ENCODE data around the gene TENM3.

TENM3 gene

GRCh38 chr4:182272151-182272550 is 28.9 kb downstream of the TENM3 start:
- Histone ChIP-seq H3K9me3 (ENCODE audit: insufficient read depth, low read depth, low read length) (peaks cover 9% of the 10 kb centered on the region), H3K4me1 (ENCODE audit: insufficient read depth, low read length) (peaks cover 34% of the 10 kb centered on the region), H3K9ac (ENCODE audit: low read depth, low read length) (no peak overlapping the region), H3K27ac (ENCODE audit: low read depth, low read length) (no peak overlapping the region), H3K36me3 (ENCODE audit: insufficient read depth, low read length) (no peaks in the 10 kb centered on the region), H3K4me3 (ENCODE audit: low read length) (no peak overlapping the region), H3K27me3 (ENCODE audit: insufficient read depth, low read length) (no peaks in the 10 kb centered on the region)
- WGBS, result 95% methylated on average over 7 of the region's 7 CpGs

DNA sequence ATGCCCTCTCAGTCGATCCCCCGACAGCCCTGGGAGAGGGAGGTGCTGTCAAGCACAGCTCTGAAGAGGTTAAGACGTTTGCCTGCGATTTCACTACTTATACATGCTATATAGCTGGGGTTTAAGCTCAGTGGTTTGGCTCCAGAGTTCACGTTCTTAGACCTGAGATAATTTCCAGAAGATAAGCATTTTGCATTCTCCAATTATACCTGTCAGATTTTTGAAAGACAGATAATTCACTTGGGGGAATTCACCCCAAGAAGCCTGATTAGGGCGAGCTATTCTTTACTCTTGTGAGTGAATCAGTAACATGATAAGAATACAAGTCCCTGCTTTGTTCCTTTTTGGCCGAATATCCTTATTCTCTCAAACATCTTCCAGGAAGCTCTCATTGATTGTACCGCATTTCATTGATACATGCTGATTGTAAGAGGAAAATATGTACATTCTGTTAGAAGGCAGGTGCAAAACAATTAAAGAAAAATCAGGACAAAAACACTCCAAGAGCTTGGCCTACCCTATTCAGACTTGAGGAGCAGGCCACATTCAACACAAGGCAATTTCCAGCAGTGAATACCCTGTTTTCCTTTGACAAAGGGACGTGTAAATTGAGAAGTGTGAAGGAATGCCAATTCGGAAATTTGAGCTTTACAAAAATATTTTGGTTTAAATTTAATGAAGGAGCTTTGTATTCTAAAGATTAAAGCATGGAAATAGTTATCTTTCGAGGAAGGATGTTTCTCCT is 30.2 kb downstream of the TENM3 start:
- 75% methylated on average over 7 of the region's 11 CpGs for WGBS
- Histone ChIP-seq H3K4me1 (ENCODE audit: insufficient read depth, low read length) (peaks cover 34% of the 10 kb centered on the region), H3K36me3 (ENCODE audit: insufficient read depth, low read length) (no peaks in the 10 kb centered on the region), H3K4me3 (ENCODE audit: low read length) (no peak overlapping the region), H3K9me3 (ENCODE audit: insufficient read depth, low read depth, low read length) (peaks cover 5% of the 10 kb centered on the region; the same call in 1 of the 2 replicates), H3K27me3 (ENCODE audit: insufficient read depth, low read length) (no peaks in the 10 kb centered on the region), H3K9ac (ENCODE audit: low read depth, low read length) (no peak overlapping the region), H3K27ac (ENCODE audit: low read depth, low read length) (peak overlapping the region; percentile 69)

GRCh38 chr4:182276210-182277109 is 33.3 kb downstream of the TENM3 start:
- H3K4me3 ChIP-seq (ENCODE audit: low read length), result no peak overlapping the region
- no peaks in the 10 kb centered on the region for H3K36me3 ChIP-seq (ENCODE audit: insufficient read depth, low read length)
- H3K4me1 ChIP-seq (ENCODE audit: insufficient read depth, low read length), result peaks cover 20% of the 10 kb centered on the region
- 90% methylated on average over 10 of the region's 11 CpGs for WGBS
- H3K9me3 ChIP-seq (ENCODE audit: insufficient read depth, low read depth, low read length), result no peaks in the 10 kb centered on the region
- H3K27ac ChIP-seq (ENCODE audit: low read depth, low read length), result no peak overlapping the region
- no peaks in the 10 kb centered on the region for H3K27me3 ChIP-seq (ENCODE audit: insufficient read depth, low read length)
- no peak overlapping the region for H3K9ac ChIP-seq (ENCODE audit: low read depth, low read length)

DNA sequence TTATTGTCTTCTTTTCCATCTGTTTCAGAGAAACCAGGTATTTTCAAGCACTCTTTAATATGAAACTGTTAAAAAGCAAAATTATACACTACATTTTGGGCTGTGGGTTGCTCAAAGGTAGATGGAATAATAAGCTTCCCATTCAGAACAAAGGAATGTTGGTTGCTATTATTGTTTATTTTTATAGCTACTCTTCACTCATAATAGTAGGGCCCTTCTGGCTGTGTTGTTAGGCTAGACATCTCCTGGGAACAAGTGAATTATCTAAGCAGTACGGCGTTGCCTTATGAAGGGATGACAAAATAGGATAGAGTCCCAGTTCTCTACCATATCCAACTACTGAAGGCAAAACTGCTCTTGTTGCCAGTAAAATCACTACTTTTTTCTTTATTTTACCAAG is 34.2 kb downstream of the TENM3 start:
- H3K36me3 ChIP-seq (ENCODE audit: insufficient read depth, low read length), result no peaks in the 10 kb centered on the region
- H3K4me3 ChIP-seq (ENCODE audit: low read length), result no peak overlapping the region
- WGBS, result 94% methylated on average over 2 of the region's 2 CpGs
- peaks cover 18% of the 10 kb centered on the region for H3K4me1 ChIP-seq (ENCODE audit: insufficient read depth, low read length)
- H3K9me3 ChIP-seq (ENCODE audit: insufficient read depth, low read depth, low read length), result no peaks in the 10 kb centered on the region
- H3K27ac ChIP-seq (ENCODE audit: low read depth, low read length), result no peak overlapping the region
- no peak overlapping the region for H3K9ac ChIP-seq (ENCODE audit: low read depth, low read length)
- no peaks in the 10 kb centered on the region for H3K27me3 ChIP-seq (ENCODE audit: insufficient read depth, low read length)

GRCh38 chr4:182278729-182279128 is 35.5 kb downstream of the TENM3 start:
- no peak overlapping the region for H3K27ac ChIP-seq (ENCODE audit: low read depth, low read length)
- 92% methylated on average over 11 of the region's 11 CpGs for WGBS
- H3K9ac ChIP-seq (ENCODE audit: low read depth, low read length), result no peak overlapping the region
- no peaks in the 10 kb centered on the region for H3K9me3 ChIP-seq (ENCODE audit: insufficient read depth, low read depth, low read length)
- H3K36me3 ChIP-seq (ENCODE audit: insufficient read depth, low read length), result no peaks in the 10 kb centered on the region
- no peaks in the 10 kb centered on the region for H3K27me3 ChIP-seq (ENCODE audit: insufficient read depth, low read length)
- peaks cover 7% of the 10 kb centered on the region for H3K4me1 ChIP-seq (ENCODE audit: insufficient read depth, low read length)
- H3K4me3 ChIP-seq (ENCODE audit: low read length), result no peak overlapping the region

GRCh38 chr4:182280436-182281111 is 37.4 kb downstream of the TENM3 start:
- H3K27me3 ChIP-seq (ENCODE audit: insufficient read depth, low read length), result no peaks in the 10 kb centered on the region
- H3K27ac ChIP-seq (ENCODE audit: low read depth, low read length), result no peak overlapping the region
- no peak overlapping the region for H3K4me3 ChIP-seq (ENCODE audit: low read length)
- no peaks in the 10 kb centered on the region for H3K9me3 ChIP-seq (ENCODE audit: insufficient read depth, low read depth, low read length)
- H3K36me3 ChIP-seq (ENCODE audit: insufficient read depth, low read length), result no peaks in the 10 kb centered on the region
- H3K9ac ChIP-seq (ENCODE audit: low read depth, low read length), result no peak overlapping the region
- no peaks in the 10 kb centered on the region; the same call in 1 of the 2 replicates for H3K4me1 ChIP-seq (ENCODE audit: insufficient read depth, low read length)
- WGBS, result 92% methylated on average over 7 of the region's 7 CpGs

DNA sequence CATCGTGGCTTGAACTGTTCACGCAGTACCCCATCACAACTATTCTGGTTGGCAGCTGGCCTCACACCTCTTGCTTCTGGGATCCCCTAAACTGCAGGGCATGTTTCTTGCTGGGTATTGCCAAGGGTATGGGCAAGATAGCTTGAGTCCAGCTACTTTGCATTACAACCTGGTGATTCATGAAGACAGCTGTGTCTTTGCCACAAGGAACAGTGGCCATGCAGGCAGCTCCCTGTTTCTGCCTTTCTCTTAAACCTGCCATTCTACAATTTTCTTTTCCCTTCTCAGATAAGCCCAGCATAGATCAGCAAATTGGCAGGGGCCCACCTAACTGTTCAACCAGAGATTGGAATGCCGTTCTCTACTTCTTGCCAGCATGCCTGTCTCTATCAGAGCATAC is 42.8 kb downstream of the TENM3 start:
- no peaks in the 10 kb centered on the region for H3K36me3 ChIP-seq (ENCODE audit: insufficient read depth, low read length)
- WGBS, result 96% methylated on average over 3 of the region's 3 CpGs
- no peak overlapping the region for H3K4me3 ChIP-seq (ENCODE audit: low read length)
- no peaks in the 10 kb centered on the region for H3K27me3 ChIP-seq (ENCODE audit: insufficient read depth, low read length)
- H3K27ac ChIP-seq (ENCODE audit: low read depth, low read length), result no peak overlapping the region
- H3K9me3 ChIP-seq (ENCODE audit: insufficient read depth, low read depth, low read length), result no peaks in the 10 kb centered on the region
- H3K9ac ChIP-seq (ENCODE audit: low read depth, low read length), result no peak overlapping the region
- H3K4me1 ChIP-seq (ENCODE audit: insufficient read depth, low read length), result no peaks in the 10 kb centered on the region

DNA sequence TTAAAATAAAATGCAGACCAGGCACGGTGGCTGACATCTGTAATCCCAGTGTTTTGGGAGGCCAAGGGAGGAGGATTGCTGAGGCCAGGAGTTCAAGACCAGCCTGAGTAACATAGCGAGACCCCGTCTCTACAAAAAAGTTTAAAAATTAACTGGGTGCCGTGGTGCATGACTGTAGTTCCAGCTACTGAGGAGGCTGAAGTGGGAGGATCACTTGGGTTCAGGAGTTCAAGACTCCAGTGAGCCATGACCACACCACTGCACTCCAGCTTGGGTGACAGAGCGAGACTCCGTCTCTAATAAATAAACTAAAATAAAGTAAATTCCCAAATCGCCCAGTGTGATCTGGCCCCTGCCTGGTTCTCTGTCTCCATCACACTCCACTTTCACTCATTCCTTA is 43.7 kb downstream of the TENM3 start:
- Histone ChIP-seq H3K36me3 (ENCODE audit: insufficient read depth, low read length) (no peaks in the 10 kb centered on the region), H3K4me1 (ENCODE audit: insufficient read depth, low read length) (no peaks in the 10 kb centered on the region), H3K27me3 (ENCODE audit: insufficient read depth, low read length) (no peaks in the 10 kb centered on the region), H3K9ac (ENCODE audit: low read depth, low read length) (no peak overlapping the region), H3K4me3 (ENCODE audit: low read length) (no peak overlapping the region), H3K9me3 (ENCODE audit: insufficient read depth, low read depth, low read length) (no peaks in the 10 kb centered on the region), H3K27ac (ENCODE audit: low read depth, low read length) (no peak overlapping the region)
- 97% methylated on average over 7 of the region's 7 CpGs for WGBS

- no peaks in the 10 kb centered on the region for H3K27me3 ChIP-seq (ENCODE audit: insufficient read depth, low read length)
- peaks cover 7% of the 10 kb centered on the region for H3K4me1 ChIP-seq (ENCODE audit: insufficient read depth, low read length)
- H3K4me3 ChIP-seq (ENCODE audit: low read length), result no peak overlapping the region
- H3K36me3 ChIP-seq (ENCODE audit: insufficient read depth, low read length), result no peaks in the 10 kb centered on the region
- no peak overlapping the region for H3K27ac ChIP-seq (ENCODE audit: low read depth, low read length)
- no peak overlapping the region for H3K9ac ChIP-seq (ENCODE audit: low read depth, low read length)
- 97% methylated on average over 7 of the region's 7 CpGs for WGBS
- no peaks in the 10 kb centered on the region for H3K9me3 ChIP-seq (ENCODE audit: insufficient read depth, low read depth, low read length)
Measured at GRCh38 chr4:182288534-182288933, 45.3 kb downstream of the TENM3 start.

GRCh38 chr4:182289809-182290208 is 46.6 kb downstream of the TENM3 start:
- Histone ChIP-seq H3K4me1 (ENCODE audit: insufficient read depth, low read length) (peaks cover 17% of the 10 kb centered on the region), H3K36me3 (ENCODE audit: insufficient read depth, low read length) (no peaks in the 10 kb centered on the region), H3K27ac (ENCODE audit: low read depth, low read length) (no peak overlapping the region), H3K4me3 (ENCODE audit: low read length) (no peak overlapping the region), H3K9me3 (ENCODE audit: insufficient read depth, low read depth, low read length) (no peaks in the 10 kb centered on the region), H3K27me3 (ENCODE audit: insufficient read depth, low read length) (no peaks in the 10 kb centered on the region), H3K9ac (ENCODE audit: low read depth, low read length) (no peak overlapping the region)
- 91% methylated on average over 13 of the region's 13 CpGs for WGBS

DNA sequence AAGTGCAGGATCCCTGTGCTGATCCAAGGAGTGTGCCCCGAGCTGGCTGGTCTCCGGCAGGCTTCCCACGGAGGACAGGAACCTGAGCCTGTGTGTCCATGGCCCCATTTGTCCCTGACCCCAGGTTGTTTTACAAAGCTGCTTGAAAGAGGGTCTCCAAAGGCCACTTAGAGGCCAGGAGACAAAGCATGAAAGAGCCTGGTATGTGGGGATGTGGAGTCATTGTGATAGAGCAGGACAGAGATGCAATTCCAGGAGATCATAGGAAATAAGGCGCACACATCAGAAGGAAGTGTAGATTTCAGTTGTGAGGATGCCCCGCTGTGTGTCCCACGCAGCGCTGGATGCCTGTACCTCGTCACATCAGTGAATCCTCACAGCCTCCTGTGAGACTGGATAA is 48.0 kb downstream of the TENM3 start:
- WGBS, result 94% methylated on average over 8 of the region's 8 CpGs
- Histone ChIP-seq H3K4me3 (ENCODE audit: low read length) (no peak overlapping the region), H3K9me3 (ENCODE audit: insufficient read depth, low read depth, low read length) (no peaks in the 10 kb centered on the region), H3K27me3 (ENCODE audit: insufficient read depth, low read length) (no peaks in the 10 kb centered on the region), H3K9ac (ENCODE audit: low read depth, low read length) (no peak overlapping the region), H3K4me1 (ENCODE audit: insufficient read depth, low read length) (peaks cover 17% of the 10 kb centered on the region), H3K27ac (ENCODE audit: low read depth, low read length) (no peak overlapping the region), H3K36me3 (ENCODE audit: insufficient read depth, low read length) (no peaks in the 10 kb centered on the region)

All from HUES64 (cell line).